Keratinocyte (primary cell): ENCODE data around the gene MRPL10. TPM values are rescaled to one million over a fixed set of nuclear protein-coding genes. Genes with fewer than 3 reads are reported as not detected.

Experiments used
- DNase-seq: peaks from one replicate; pipeline ENCODE4 v3.0.0-alpha.2; 2011; ENCODE audit warnings: low read depth, missing footprints, low spot score
- FAIRE-seq: peaks from 2 replicates; lab custom pipeline; 2011; peaks lifted over from hg19 to GRCh38; lab: Jason Lieb, UNC
- H2AFZ ChIP-seq: 2 replicates; pipeline ENCODE4 v1.6.0; 2012; ENCODE audit warnings: low read length, control low read depth, inconsistent platforms; ENCODE audit not compliant: control insufficient read depth
- H3K27ac ChIP-seq: 2 replicates; pipeline ENCODE4 v1.5.1; 2011; ENCODE audit warnings: low read length; ENCODE audit not compliant: control insufficient read depth, insufficient read depth
- H3K27me3 ChIP-seq: 3 replicates; pipeline ENCODE4 v1.6.0; 2011; ENCODE audit warnings: low read length; ENCODE audit not compliant: control insufficient read depth, insufficient read depth; ENCODE audit errors: extremely low read depth
- H3K36me3 ChIP-seq, 2 experiments: 2 replicates in 1 of 2; 3 replicates in 1 of 2; pipeline ENCODE4 v1.5.1; 2011; ENCODE audit warnings: low read length in 2 of 2, mild to moderate bottlenecking in 1 of 2; ENCODE audit not compliant: control insufficient read depth in 2 of 2, insufficient read depth in 2 of 2; ENCODE audit errors: extremely low read depth in 1 of 2
- H3K4me1 ChIP-seq: 3 replicates; pipeline ENCODE4 v1.5.1; 2011; ENCODE audit warnings: low read length; ENCODE audit not compliant: control insufficient read depth, insufficient read depth; ENCODE audit errors: extremely low read depth
- H3K4me2 ChIP-seq: 3 replicates; pipeline ENCODE4 v1.6.0; 2011; ENCODE audit warnings: low read depth, low read length; ENCODE audit not compliant: control insufficient read depth, insufficient read depth; ENCODE audit errors: extremely low read depth
- H3K4me3 ChIP-seq, 3 experiments: fragments of 200-600 bp in 1 of 3; sonication (generic) in 1 of 3; 2 replicates in 2 of 3; 3 replicates in 1 of 3; pipeline ENCODE4 v1.5.1; 2011 to 2016; ENCODE audit warnings: low read length in 3 of 3, mild to moderate bottlenecking in 3 of 3, control low read depth in 2 of 3, inconsistent platforms in 1 of 3, low read depth in 1 of 3, mixed read lengths in 1 of 3, mixed run types in 1 of 3, moderate library complexity in 1 of 3; ENCODE audit not compliant: control insufficient read depth in 2 of 3, insufficient read depth in 2 of 3; ENCODE audit errors: extremely low read depth in 1 of 3
- H3K79me2 ChIP-seq: 2 replicates; pipeline ENCODE4 v1.6.0; 2012; ENCODE audit warnings: low read length; ENCODE audit not compliant: control insufficient read depth, insufficient read depth
- H3K9ac ChIP-seq: 3 replicates; pipeline ENCODE4 v1.6.0; 2011; ENCODE audit warnings: low read length; ENCODE audit not compliant: control insufficient read depth, insufficient read depth; ENCODE audit errors: extremely low read depth
- H3K9me1 ChIP-seq: 3 replicates; pipeline ENCODE4 v1.6.0; 2011; ENCODE audit warnings: low read length; ENCODE audit not compliant: control insufficient read depth, insufficient read depth; ENCODE audit errors: extremely low read depth
- H3K9me3 ChIP-seq: 2 replicates; pipeline ENCODE4 v1.5.1; 2012; ENCODE audit warnings: low read depth, low read length; ENCODE audit not compliant: control insufficient read depth
- H4K20me1 ChIP-seq: 3 replicates; pipeline ENCODE4 v1.6.0; 2011; ENCODE audit warnings: low read length; ENCODE audit not compliant: control insufficient read depth, insufficient read depth; ENCODE audit errors: extremely low read depth
- EZH2 ChIP-seq: IDR thresholded peaks from one replicate; pipeline ENCODE4 v1.6.1; 2012; ENCODE audit warnings: inconsistent platforms, mild to moderate bottlenecking, low read length, moderate library complexity
- dilution Hi-C: fragments of 300-500 bp; cut with MboI; formaldehyde crosslinking; loops from one replicate; pipeline ENCODE4 v1.7.0; 2020; ENCODE audit warnings: low sequenced_read_pairs; ENCODE audit not compliant: extremely low pct_ligation_motif_present
- polyA plus RNA-seq, 5 experiments: library from polyadenylated mRNA; depleted of rRNA in 3 of 5; stranded (reverse) in 3 of 5; stranded (forward) in 1 of 5; unstranded in 1 of 5; fragments of >200 nt; gene quantifications; 1 replicate in 1 of 5; 2 replicates in 3 of 5; 3 replicates in 1 of 5; pipeline versions ENCODE4 v1.2.1 to v1.2.3, GENCODE V29; 2011 to 2012; ENCODE audit warnings: missing spikeins in 2 of 5, low read depth in 1 of 5, low replicate concordance in 1 of 5
- TF ChIP-seq, protein P1 (sequence below), 3 experiments: IDR thresholded peaks in 1 of 3; conservative IDR thresholded peaks in 1 of 3; optimal IDR thresholded peaks in 1 of 3; 2 replicates in 2 of 3; 3 replicates in 1 of 3; pipeline versions ENCODE3 to v1.5.1; 2011; ENCODE audit warnings: low read length in 3 of 3, mild to moderate bottlenecking in 3 of 3, moderate library complexity in 2 of 3, control low read depth in 1 of 3, inconsistent platforms in 1 of 3; ENCODE audit not compliant: insufficient read depth in 2 of 3; ENCODE audit errors: extremely low read depth in 1 of 3

MRPL10 gene
- polyA plus RNA-seq, 1 donor (not counting 4 experiments of a cell fraction or from before 2014, with no cell fraction given), result 42.4 TPM

DNA sequence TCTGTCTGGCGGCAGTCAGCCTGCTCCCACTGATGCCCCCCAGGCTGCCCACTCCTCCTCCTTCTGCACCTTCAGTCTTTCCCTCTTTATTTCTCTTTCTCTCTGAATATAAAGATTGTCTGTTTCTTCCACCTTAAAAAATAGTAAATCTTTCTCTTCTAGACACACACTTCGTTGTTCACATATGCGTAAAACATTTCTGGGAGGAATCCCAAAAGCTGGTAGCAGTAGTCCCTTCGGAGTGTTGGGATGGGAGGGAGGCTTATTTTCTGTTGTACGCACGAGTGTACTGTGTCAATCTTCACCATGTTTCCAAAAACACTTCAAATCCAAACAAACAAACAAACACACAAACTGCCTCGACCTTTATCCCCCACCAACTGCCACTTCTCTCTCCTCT lies 19.6 kb downstream of the MRPL10 start:
- no peak for TF ChIP-seq EZH2
- TF ChIP-seq, protein P1, sequence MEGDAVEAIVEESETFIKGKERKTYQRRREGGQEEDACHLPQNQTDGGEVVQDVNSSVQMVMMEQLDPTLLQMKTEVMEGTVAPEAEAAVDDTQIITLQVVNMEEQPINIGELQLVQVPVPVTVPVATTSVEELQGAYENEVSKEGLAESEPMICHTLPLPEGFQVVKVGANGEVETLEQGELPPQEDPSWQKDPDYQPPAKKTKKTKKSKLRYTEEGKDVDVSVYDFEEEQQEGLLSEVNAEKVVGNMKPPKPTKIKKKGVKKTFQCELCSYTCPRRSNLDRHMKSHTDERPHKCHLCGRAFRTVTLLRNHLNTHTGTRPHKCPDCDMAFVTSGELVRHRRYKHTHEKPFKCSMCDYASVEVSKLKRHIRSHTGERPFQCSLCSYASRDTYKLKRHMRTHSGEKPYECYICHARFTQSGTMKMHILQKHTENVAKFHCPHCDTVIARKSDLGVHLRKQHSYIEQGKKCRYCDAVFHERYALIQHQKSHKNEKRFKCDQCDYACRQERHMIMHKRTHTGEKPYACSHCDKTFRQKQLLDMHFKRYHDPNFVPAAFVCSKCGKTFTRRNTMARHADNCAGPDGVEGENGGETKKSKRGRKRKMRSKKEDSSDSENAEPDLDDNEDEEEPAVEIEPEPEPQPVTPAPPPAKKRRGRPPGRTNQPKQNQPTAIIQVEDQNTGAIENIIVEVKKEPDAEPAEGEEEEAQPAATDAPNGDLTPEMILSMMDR (optimal IDR thresholded peaks at IDR 0.05 in 1 of 3, IDR thresholded peaks at IDR 0.05 in 1 of 3, conservative IDR thresholded peaks at IDR 0.05 in 1 of 3; ENCODE audit: extremely low read depth in 1 of 3, insufficient read depth in 2 of 3, low read length in 3 of 3), result no peak
- Histone ChIP-seq H3K9me1 (peaks cover 4% of the 10 kb centered on the region), H3K4me1 (peaks cover 20% of the 10 kb centered on the region), H3K27me3 (no peaks in the 10 kb centered on the region), H3K79me2 (no peaks in the 10 kb centered on the region), H3K27ac (no peak overlapping the region), H3K4me3 (no peak overlapping the region), H3K36me3 (peaks cover 0 to 4% of the 10 kb centered on the region in 2 experiments), H3K9ac (no peak overlapping the region), H3K9me3 (no peaks in the 10 kb centered on the region), H2AFZ (no peak overlapping the region), H3K4me2 (no peak overlapping the region), H4K20me1 (no peaks in the 10 kb centered on the region)
- DNase-seq, result no peak
- no peak for FAIRE-seq
- dilution Hi-C loops, result no loop called here

DNA sequence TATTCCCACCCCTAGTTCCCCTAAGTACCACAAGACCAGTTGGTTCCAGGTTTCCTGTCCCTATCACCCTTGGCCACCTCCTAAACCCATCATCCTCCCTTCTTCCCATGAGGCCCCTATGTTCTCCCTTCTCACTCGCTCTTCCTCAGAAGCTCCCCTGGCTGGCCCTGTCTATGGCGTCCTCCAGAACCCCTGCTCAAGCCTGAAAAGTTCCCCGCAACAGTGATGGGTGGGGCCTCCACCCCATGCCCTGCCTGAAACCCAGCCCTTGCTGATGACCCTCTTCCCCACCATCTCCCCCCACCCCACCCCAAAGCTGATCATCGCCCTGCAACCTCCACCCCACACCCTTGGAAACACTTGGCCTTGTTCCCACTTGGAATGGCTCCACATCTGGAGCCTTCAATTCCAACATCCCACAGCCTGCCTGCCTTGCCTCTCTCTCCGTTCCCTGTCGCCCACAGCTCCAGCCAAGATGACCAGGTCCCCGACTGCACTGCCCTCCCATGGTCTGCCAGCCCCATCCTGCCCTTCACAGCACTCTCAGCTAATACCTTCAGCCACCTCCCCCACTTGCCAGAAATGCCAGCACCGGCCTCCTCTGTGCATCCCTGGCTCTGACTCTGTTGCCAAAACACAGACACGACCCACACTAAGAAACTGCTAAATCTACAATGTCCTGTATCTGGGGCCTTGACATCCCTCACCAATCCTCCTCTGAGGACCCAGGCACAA lies 20.3 kb downstream of the MRPL10 start:
- no peak for TF ChIP-seq EZH2
- H3K4me3 ChIP-seq, result peak overlapping the region in 1 of 3 experiments; percentile 30
- peak overlapping the region; percentile 72 for H3K4me2 ChIP-seq
- peak overlapping the region; percentile 62 for H3K9ac ChIP-seq
- no peaks in the 10 kb centered on the region for H3K27me3 ChIP-seq
- H3K9me1 ChIP-seq, result peaks cover 4% of the 10 kb centered on the region
- peaks cover 20% of the 10 kb centered on the region for H3K4me1 ChIP-seq
- no peaks in the 10 kb centered on the region for H3K9me3 ChIP-seq
- FAIRE-seq (no peak), DNase-seq (no peak)
- no peaks in the 10 kb centered on the region for H4K20me1 ChIP-seq
- H2AFZ ChIP-seq, result no peak overlapping the region
- dilution Hi-C loops, result no loop called here
- H3K36me3 ChIP-seq, result peaks cover 0 to 4% of the 10 kb centered on the region in 2 experiments
- H3K27ac ChIP-seq, result peak overlapping the region; percentile 85
- no peaks in the 10 kb centered on the region for H3K79me2 ChIP-seq
